Astrocyte of the spinal cord (primary cell): ENCODE results near the gene NLRP8.
"Not testable (repeated sequence)": the region's sequence is repeated elsewhere in the genome, so short reads cannot be mapped to it uniquely, and the experiment has no call there.

Experiments used
- DNase-seq: peaks from one replicate; pipeline ENCODE4 v3.0.0; 2011; ENCODE audit warnings: low read depth, low spot score
- H3K4me3 ChIP-seq: 2 replicates; pipeline ENCODE4 v1.5.1; 2011; ENCODE audit warnings: low read depth, mild to moderate bottlenecking, low read length, moderate library complexity
- in situ Hi-C: cut with HindIII; loops from 2 replicates; pipeline ENCODE4 v1.10.0; 2017; ENCODE audit warnings: low sequenced_read_pairs
- TF ChIP-seq, protein P1 (sequence below): IDR thresholded peaks from 2 replicates; pipeline ENCODE4 v1.5.1; 2012; ENCODE audit warnings: low read depth, mild to moderate bottlenecking, low read length, inconsistent platforms

Gene NLRP8

GRCh38 chr19:55909801-55910200, 37.8 kb upstream of the NLRP8 start:
- no peak overlapping the region for H3K4me3 ChIP-seq
- TF ChIP-seq, protein P1, sequence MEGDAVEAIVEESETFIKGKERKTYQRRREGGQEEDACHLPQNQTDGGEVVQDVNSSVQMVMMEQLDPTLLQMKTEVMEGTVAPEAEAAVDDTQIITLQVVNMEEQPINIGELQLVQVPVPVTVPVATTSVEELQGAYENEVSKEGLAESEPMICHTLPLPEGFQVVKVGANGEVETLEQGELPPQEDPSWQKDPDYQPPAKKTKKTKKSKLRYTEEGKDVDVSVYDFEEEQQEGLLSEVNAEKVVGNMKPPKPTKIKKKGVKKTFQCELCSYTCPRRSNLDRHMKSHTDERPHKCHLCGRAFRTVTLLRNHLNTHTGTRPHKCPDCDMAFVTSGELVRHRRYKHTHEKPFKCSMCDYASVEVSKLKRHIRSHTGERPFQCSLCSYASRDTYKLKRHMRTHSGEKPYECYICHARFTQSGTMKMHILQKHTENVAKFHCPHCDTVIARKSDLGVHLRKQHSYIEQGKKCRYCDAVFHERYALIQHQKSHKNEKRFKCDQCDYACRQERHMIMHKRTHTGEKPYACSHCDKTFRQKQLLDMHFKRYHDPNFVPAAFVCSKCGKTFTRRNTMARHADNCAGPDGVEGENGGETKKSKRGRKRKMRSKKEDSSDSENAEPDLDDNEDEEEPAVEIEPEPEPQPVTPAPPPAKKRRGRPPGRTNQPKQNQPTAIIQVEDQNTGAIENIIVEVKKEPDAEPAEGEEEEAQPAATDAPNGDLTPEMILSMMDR: no peak
- in situ Hi-C loops: no loop called here
- no peak for DNase-seq

- H3K4me3 ChIP-seq: no peak overlapping the region
- TF ChIP-seq, protein P1: no peak
- in situ Hi-C loops: no loop called here
- no peak for DNase-seq
These were observed 34.7 kb upstream of the NLRP8 start for GRCh38 chr19:55912916-55913315.

DNA sequence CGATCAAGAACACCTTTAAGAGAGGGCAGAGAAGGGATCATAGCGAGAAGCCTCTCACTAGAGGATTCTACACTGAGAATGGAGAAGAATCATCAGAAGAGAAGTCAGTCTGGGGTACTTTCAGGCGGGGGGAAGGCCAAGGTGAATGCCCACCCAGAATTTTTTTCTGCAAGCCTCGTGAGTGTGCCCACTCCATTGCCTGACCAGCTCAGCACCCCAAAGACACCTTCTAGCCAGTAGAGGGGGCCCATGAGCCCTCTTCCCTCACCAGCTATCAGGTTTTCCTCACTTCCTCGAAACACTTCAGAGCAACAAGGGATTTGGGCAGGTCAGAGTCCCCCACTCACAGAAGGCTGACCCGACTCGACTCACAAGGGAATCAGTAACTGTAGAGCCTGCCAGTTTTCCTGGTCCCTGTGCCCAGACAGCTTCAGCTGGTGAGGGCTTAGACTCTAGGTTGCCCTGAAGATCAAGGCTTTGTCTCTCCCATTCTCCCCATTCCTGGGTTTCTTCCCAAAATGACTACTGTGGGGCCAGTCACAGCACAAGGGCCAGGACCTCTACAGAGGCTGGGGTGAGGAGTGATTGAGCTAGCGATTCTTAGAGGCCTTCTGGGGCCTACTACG, 33.9 kb upstream of the NLRP8 start:
- TF ChIP-seq, protein P1: no peak
- H3K4me3 ChIP-seq: no peak overlapping the region
- DNase-seq: no peak
- in situ Hi-C loops: no loop called here

GRCh38 chr19:55923556-55923955, 24.1 kb upstream of the NLRP8 start:
- TF ChIP-seq, protein P1: no peak
- no peak overlapping the region for H3K4me3 ChIP-seq
- in situ Hi-C loops: no loop called here
- DNase-seq: no peak

DNA sequence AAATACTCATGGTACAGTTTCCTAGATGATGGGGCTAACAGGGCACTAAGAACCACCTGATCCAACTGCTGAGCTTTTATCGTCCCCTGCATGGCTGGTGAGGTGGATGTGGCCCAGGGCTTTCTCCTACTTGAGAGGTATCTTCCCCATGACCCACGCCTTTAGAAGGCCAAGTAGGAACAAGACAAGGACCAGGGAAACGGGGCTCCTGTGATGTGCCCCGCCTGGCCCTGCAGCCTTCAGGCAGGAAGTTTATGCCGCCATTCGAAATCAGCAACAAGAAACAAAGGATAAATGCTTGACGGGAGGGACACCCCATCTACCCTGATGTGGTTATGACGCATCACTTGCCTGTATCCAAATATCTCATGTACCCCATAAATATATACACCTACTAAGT, 19.6 kb upstream of the NLRP8 start:
- DNase-seq: no peak
- TF ChIP-seq, protein P1: no peak
- in situ Hi-C loops: no loop called here
- H3K4me3 ChIP-seq: no peak overlapping the region

DNA sequence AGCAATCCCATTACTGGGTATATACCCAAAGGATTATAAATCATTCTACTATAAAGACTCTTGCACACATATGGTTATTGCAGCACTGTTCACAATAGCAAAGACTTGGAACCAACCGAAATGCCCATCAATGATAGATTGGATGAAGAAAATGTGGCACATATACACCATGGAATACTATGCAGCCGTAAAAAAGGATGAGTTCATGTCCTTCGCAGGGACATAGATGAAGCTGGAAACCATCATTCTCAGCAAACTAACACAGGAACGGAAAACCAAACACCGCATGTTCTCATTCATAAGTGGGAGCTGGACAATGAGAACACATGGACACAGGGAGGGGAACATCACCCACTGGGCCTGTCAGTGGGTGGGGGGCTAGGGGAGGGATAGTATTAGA, 18.4 kb upstream of the NLRP8 start:
- DNase-seq, H3K4me3 ChIP-seq, in situ Hi-C loops: not testable (repeated sequence)

- TF ChIP-seq, protein P1: no peak
- in situ Hi-C loops: no loop called here
- DNase-seq: no peak
- H3K4me3 ChIP-seq: no peak overlapping the region
These were observed 16.6 kb upstream of the NLRP8 start for GRCh38 chr19:55930996-55931515.
